ENCODE data around the gene SFTPB.
A peak's percentile ranks its signal among the peaks of the same experiment; 100 is the strongest.
"Not testable (repeated sequence)": the region's sequence is repeated elsewhere in the genome, so short reads cannot be mapped to it uniquely, and the experiment has no call there.

The SFTPB gene

DNA sequence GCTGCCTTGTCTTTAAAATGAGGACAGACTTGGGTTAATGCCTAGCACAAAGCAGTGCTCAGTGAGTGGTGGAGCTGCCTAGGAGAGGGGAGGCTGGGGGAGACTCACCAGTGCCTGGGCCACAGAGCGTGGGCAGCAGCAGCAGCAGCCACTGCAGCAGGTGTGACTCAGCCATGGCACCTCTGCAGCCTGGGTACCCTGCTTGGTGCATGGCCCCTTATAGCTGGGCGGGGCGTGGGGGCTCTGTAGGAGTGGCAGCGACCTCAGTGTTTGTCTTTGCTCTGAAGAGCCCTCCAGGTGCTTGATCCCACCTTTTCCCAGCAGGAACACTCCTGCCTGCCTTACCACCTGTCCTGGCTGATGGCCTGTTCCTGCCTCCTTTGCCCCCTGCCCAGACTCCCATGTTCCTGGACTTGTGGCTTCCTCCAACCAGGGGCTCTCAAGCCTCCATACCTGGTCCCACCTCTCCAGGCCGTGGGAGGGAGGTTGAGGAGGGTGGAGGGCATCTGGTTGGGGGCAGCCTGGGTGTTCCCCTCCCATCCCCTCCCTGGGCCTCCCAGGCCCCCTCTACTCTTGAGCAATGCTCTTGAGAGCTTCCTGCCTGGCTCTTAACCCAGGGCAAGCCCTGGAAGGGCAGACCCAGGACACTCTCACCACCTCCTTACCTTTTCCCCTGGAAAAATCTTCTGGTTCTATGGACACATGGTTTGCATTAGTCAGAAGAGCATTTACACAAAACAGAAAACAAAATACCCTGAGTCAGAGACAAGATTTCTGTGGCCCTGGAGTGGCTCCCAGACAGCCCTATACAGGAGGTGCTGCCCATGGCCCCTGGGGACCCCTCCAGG is at the start of gene SFTPB:
Gene SFTPB (minus strand): TSS at position 191 of the 848 bp plus-strand sequence. CDS start 16 bp downstream, at position 175.
- DNase-seq (ENCODE audit: low read depth in 1 of 2, low spot score in 1 of 2) = no peak

GRCh38 chr2:85717308-85718008 is 49.5 kb upstream of the SFTPB start:
- DNase-seq (ENCODE audit: low read depth in 1 of 2, low spot score in 1 of 2) = no peak

- no peak for DNase-seq (ENCODE audit: low read depth in 1 of 2, low spot score in 1 of 2)
Observed at GRCh38 chr2:85716346-85716914, 48.4 kb upstream of the SFTPB start.

DNA sequence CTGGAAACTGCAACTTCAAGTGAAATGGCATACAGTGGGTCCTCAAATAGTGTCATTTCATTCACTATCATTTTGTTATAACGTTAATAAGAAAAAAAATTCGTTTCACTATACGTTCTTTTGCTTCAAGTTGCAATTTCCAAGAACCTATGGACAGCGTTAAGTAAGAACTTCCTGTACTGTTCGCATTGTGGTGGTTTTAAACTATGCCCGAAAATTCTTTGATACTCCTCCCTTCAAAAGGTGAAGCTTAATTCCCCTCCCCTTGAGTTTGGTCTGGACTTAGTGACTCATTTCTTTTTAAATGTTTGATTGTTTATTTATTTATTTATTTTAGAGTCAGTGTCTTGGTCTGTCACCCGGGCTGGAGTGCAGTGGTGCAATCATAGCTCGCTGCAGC is 46.8 kb upstream of the SFTPB start:
- DNase-seq (ENCODE audit: low read depth in 1 of 2, low spot score in 1 of 2) = no peak

GRCh38 chr2:85714421-85714820 is 46.4 kb upstream of the SFTPB start:
- DNase-seq (ENCODE audit: low read depth in 1 of 2, low spot score in 1 of 2) = not testable (repeated sequence)

GRCh38 chr2:85713836-85714235 is 45.8 kb upstream of the SFTPB start:
- DNase-seq (ENCODE audit: low read depth in 1 of 2, low spot score in 1 of 2) = no peak

GRCh38 chr2:85712849-85713612 is 45.0 kb upstream of the SFTPB start:
- DNase-seq (ENCODE audit: low read depth in 1 of 2, low spot score in 1 of 2) = no peak

DNA sequence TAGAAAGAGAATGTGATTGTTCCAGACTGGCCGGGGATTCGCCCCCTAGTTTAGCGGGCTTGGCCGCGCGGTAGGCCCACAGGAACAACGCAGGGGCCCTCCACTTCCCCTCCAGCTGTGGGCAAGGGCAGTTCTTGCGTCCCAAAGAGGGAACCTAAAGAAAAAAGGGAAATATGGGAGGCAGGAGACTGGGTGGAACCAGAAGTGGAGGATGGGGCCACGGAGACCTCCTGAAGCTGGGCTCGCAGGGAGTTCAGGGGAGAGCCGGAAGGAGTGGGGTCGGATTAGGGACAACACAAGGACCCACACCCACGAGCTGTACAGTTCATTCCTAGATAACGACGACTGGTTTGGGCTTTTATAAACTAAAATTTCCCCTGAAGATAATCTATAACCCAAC is 44.3 kb upstream of the SFTPB start:
- no peak for DNase-seq (ENCODE audit: low read depth in 1 of 2, low spot score in 1 of 2)

DNA sequence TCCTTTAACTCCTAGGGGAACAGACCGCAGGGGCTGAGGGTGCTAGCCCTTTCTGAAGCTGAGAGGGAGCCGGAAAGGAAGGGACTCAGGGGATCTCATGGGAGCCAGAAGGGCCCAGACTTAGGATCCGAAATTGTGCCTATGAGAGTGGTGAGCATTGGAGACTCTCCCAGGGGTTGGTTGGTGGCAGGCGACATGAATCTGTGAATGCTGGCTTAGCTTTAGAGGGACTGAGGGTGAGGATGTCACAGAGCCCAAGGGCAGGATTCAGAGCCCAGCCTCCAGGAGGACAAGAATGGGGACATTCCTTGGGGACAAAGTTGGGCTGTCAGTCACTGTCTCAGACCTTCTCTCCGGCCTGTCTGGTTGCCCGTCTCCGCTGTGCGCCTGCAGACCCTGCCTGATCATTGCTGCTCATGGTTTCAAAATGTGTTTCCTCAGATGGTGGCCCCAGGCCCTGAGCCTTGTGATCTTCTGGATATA is 43.6 kb upstream of the SFTPB start:
- DNase-seq (ENCODE audit: low read depth in 1 of 2, low spot score in 1 of 2) = no peak

DNA sequence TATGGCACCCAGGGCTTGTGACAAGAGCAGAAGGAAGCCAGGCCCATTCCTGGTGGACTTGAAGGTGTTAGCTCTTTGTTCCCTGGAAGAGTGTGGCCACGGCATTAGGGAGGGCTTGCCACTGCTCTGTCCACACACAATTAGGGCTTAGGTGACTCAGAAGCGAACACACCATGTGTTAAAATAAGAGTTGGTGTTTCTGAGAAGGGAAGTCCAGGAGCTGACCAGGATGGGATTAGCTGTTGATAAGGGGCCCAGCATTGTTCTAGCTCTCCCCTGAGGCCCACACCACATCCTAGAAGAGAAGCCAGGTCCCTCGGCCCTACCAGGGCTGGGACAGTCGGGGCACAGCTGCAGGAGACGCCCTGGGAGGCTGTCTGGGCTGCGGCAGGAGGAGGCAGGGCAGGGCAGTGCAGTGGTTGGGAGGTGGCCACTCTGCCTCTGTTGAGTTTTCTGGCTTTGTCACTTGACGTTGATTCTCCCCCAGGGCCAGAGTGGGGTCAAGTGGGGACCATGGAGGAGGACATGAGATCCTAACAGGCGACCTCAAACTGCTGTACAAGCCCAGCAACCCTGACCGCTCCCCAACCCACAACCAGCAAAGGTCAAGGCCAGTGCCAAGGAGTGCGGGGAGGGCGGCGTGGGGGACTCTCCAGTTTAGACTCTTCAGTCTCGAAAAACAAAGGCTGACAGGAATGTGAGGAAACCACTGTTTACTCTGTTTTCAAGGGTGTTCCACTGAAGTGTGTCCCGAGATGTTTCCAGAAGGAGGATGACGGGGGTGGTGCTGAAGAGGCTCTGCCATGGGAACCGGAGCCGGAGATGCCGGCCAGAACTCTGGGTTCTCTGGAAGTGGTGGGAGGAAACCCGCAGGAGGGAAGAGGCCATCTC is 42.9 kb upstream of the SFTPB start:
- DNase-seq (ENCODE audit: low read depth in 1 of 2, low spot score in 1 of 2) = no peak

GRCh38 chr2:85709401-85709811 is 41.4 kb upstream of the SFTPB start:
- no peak for DNase-seq (ENCODE audit: low read depth in 1 of 2, low spot score in 1 of 2)

GRCh38 chr2:85708641-85709040 is 40.6 kb upstream of the SFTPB start:
- DNase-seq (ENCODE audit: low read depth in 1 of 2, low spot score in 1 of 2) = no peak

DNA sequence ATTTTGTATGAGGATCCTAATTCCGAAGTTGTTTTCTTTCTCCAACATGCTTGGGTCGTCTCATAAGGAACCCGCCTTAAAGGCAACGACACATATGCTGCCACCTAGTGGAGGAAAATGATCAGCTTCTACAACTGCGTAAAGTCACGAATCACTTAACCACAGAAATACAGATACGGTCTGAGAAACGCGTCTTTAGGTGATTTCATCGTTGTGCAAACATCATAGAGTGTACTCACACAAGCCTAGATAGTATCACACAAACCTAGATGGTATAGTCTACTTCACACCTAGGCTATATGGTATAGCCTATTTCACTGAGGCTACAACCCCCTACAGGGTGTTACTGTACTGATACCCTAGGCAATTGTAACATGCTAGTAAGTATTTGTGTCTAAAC is 39.3 kb upstream of the SFTPB start:
- peak in 1 of 2 donors; percentile 75 for DNase-seq (ENCODE audit: low read depth in 1 of 2, low spot score in 1 of 2)

GRCh38 chr2:85706599-85707296 is 38.7 kb upstream of the SFTPB start:
- DNase-seq (ENCODE audit: low read depth in 1 of 2, low spot score in 1 of 2) = no peak

DNA sequence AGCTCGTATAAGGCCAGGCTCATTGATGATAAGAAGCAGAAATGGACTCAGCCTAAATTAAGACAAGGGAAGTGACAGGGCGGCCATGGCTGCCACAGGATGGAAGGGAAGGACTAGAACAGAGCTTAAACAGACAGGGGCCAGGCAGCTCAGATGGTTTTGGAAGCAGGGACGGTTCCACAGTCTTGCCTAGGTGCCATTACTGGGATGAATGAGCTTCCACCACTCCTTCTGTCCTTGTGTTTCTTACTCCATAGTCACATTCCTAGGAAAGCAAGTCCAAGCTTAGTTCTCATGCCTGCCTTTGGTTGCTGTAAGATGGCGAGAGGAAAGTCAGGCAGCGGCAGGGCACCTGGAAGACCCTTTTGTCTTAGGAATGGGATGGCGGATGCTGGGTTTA is 38.1 kb upstream of the SFTPB start:
- no peak for DNase-seq (ENCODE audit: low read depth in 1 of 2, low spot score in 1 of 2)

GRCh38 chr2:85705680-85706039 is 37.7 kb upstream of the SFTPB start:
- DNase-seq (ENCODE audit: low read depth in 1 of 2, low spot score in 1 of 2) = no peak

GRCh38 chr2:85704800-85705679 is 37.0 kb upstream of the SFTPB start:
- DNase-seq (ENCODE audit: low read depth in 1 of 2, low spot score in 1 of 2) = no peak

- no peak for DNase-seq (ENCODE audit: low read depth in 1 of 2, low spot score in 1 of 2)
Observed at GRCh38 chr2:85704038-85704437, 36.0 kb upstream of the SFTPB start.

DNA sequence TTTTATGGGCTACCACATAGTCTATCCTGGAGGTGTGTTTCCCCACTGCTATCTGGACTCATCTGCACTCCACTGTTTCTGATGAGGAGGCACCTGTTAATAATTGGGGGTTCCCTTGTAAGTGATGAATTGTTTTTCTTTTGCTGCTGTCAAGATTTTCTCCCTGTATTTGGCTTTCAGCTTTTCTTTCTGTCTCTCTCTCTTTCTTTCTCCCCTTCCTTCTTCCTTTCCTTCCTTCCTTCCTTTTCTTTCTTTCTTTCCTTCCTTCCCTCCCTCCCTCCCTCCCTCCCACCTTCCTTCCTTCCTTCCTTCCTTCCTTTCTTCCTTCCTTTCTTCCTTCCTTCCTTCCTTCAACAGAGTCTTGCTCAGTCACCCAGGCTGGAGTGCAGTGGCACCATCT is 35.3 kb upstream of the SFTPB start:
- DNase-seq (ENCODE audit: low read depth in 1 of 2, low spot score in 1 of 2) = no peak
